ENCODE data around the gene RABGAP1L. TPM values are rescaled to one million over a fixed set of nuclear protein-coding genes. Genes with fewer than 3 reads are reported as not detected.

Gene RABGAP1L
- total and polyA plus RNA-seq, 2 of the 8 experiments (the other 6 are each of a cell fraction or from before 2014, with no cell fraction given), result 33.3 to 156 TPM

DNA sequence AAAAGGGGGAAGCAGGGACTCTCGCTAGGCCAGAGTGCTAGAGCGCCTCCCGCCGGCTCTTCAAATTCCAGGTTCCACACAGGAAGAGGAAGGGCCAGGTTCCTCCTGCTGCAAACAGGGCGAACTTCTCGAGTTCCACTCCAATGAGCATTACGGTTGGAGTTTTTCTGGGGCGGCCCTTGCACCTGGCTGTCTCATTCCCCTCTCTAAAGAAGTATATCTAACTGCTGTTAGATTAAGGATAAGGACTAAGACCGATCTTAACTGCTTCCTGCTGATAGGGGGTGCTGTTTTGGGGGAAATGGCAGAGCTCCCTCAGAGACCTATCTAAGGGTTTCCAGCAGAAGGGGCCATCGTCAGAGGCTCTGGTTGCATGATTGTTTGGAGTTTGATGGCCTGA lies 138.0 kb downstream of the RABGAP1L start:
- no peak for FAIRE-seq
- POLR2A ChIA-PET (ENCODE audit: partially characterized antibody), result interaction anchor here (1.0 kb wide), 1 partner anchor 50 kb away, joined by 3 read pairs; no protein-coding TSS in a partner anchor
- H3K23ac ChIP-seq (ENCODE audit: insufficient read length), result no peak overlapping the region

More for the DNA sequence above, 138.0 kb downstream of the RABGAP1L start:
- CTCF ChIA-PET (ENCODE audit: partially characterized antibody), result interaction anchor here (0.5 to 2.2 kb wide), 4 partner anchors 16 to 655 kb away, joined by 3 to 9 read pairs (median 4); no protein-coding TSS in a partner anchor
- Histone ChIP-seq H3K79me1 (ENCODE audit: low read depth, low read length) (no peaks in the 10 kb centered on the region), H3K56ac (replicated peaks; ENCODE audit: insufficient read length, low read depth, low read length) (no peak overlapping the region), H2BK15ac (ENCODE audit: low read length) (no peak overlapping the region), H3K18ac (ENCODE audit: extremely low read depth, low read length) (no peak overlapping the region), H4K91ac (replicated peaks; ENCODE audit: insufficient read length, low read length) (no peak overlapping the region), H2BK5ac (ENCODE audit: low read depth, low read length) (no peak overlapping the region), H3K36me3 (ENCODE audit: control insufficient read depth in 2 of 4, insufficient read depth in 4 of 4, low read length in 3 of 4) (no peaks in the 10 kb centered on the region), H3K4ac (replicated peaks; ENCODE audit: insufficient read length, low read depth, low read length) (no peak overlapping the region), H3K9ac (replicated peaks in 1 of 4; ENCODE audit: extremely low read depth in 1 of 4, low read depth in 3 of 4, low read length in 3 of 4) (no peak overlapping the region), H2BK20ac (ENCODE audit: low read length) (no peak overlapping the region), H3K4me3 (ENCODE audit: extremely low read depth in 1 of 4, insufficient read depth in 2 of 4, low read depth in 3 of 4, low read length in 4 of 4) (no peak overlapping the region), H3K4me1 (replicated peaks in 1 of 4; ENCODE audit: control insufficient read depth in 3 of 4, insufficient read depth in 4 of 4, low read length in 3 of 4) (peaks cover 0 to 5% (median 0%) of the 10 kb centered on the region in 4 experiments; a peak in 3 of 7 replicates), H4K8ac (ENCODE audit: extremely low read depth, insufficient read depth, low read length) (no peak overlapping the region), H3K14ac (ENCODE audit: insufficient read length) (no peak overlapping the region), H2AK5ac (ENCODE audit: low read depth, low read length) (no peak overlapping the region), H3K4me2 (ENCODE audit: insufficient read depth in 1 of 2, low read depth in 2 of 2, low read length in 2 of 2) (no peak overlapping the region), H2BK12ac (ENCODE audit: low read depth, low read length) (no peak overlapping the region), H2AFZ (ENCODE audit: low read length) (no peak overlapping the region), H3K27ac (ENCODE audit: low read depth, low read length) (no peak overlapping the region), H4K20me1 (replicated peaks in 1 of 2; ENCODE audit: control insufficient read depth in 1 of 2, insufficient read depth in 2 of 2, low read length in 2 of 2) (no peaks in the 10 kb centered on the region), H4K5ac (ENCODE audit: insufficient read length, low read depth, low read length) (no peak overlapping the region), H3K23me2 (ENCODE audit: low read depth, low read length) (no peaks in the 10 kb centered on the region), H3K9me3 (ENCODE audit: insufficient read depth in 2 of 2, low read depth in 1 of 2, low read length in 1 of 2) (no peaks in the 10 kb centered on the region), H3K27me3 (replicated peaks in 1 of 4; ENCODE audit: control insufficient read depth in 3 of 4, extremely low read depth in 1 of 4, insufficient read depth in 3 of 4, low read length in 3 of 4) (no peaks in the 10 kb centered on the region), H2BK120ac (replicated peaks; ENCODE audit: low read depth, low read length) (no peak overlapping the region), H3K79me2 (ENCODE audit: control insufficient read depth in 1 of 2, insufficient read depth in 2 of 2, low read length in 2 of 2) (no peaks in the 10 kb centered on the region)
- TF ChIP-seq CHD1 (IDR thresholded peaks at IDR 0.05; ENCODE audit: low read depth, low read length) (no peak), BACH1 (IDR thresholded peaks at IDR 0.05; ENCODE audit: low read length) (no peak), KDM1A (IDR thresholded peaks at IDR 0.05; ENCODE audit: borderline replicate concordance, low read length) (no peak), GABPA (IDR thresholded peaks at IDR 0.05; ENCODE audit: borderline replicate concordance, insufficient read depth, low read length) (no peak), EZH2 (IDR thresholded peaks at IDR 0.05; ENCODE audit: low read depth, low read length, severe bottlenecking) (no peak), RAD21 (IDR thresholded peaks at IDR 0.05 in 1 of 2, conservative IDR thresholded peaks at IDR 0.05 in 1 of 2; ENCODE audit: low read depth in 2 of 2, low read length in 2 of 2) (peak; percentile 18 to 24; a peak in 2 of 4 replicates)
- TF ChIP-seq, protein P1, sequence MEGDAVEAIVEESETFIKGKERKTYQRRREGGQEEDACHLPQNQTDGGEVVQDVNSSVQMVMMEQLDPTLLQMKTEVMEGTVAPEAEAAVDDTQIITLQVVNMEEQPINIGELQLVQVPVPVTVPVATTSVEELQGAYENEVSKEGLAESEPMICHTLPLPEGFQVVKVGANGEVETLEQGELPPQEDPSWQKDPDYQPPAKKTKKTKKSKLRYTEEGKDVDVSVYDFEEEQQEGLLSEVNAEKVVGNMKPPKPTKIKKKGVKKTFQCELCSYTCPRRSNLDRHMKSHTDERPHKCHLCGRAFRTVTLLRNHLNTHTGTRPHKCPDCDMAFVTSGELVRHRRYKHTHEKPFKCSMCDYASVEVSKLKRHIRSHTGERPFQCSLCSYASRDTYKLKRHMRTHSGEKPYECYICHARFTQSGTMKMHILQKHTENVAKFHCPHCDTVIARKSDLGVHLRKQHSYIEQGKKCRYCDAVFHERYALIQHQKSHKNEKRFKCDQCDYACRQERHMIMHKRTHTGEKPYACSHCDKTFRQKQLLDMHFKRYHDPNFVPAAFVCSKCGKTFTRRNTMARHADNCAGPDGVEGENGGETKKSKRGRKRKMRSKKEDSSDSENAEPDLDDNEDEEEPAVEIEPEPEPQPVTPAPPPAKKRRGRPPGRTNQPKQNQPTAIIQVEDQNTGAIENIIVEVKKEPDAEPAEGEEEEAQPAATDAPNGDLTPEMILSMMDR (IDR thresholded peaks at IDR 0.05; ENCODE audit: control extremely low read depth in 1 of 3, insufficient read depth in 1 of 3, low read depth in 1 of 3, low read length in 3 of 3), result peak; percentile 19 to 36 (median 36)
- TF ChIP-seq, protein P2, sequence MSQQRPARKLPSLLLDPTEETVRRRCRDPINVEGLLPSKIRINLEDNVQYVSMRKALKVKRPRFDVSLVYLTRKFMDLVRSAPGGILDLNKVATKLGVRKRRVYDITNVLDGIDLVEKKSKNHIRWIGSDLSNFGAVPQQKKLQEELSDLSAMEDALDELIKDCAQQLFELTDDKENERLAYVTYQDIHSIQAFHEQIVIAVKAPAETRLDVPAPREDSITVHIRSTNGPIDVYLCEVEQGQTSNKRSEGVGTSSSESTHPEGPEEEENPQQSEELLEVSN (IDR thresholded peaks at IDR 0.05), result no peak
- 71% methylated on average over 10 of the region's 10 CpGs; no CpG with 5 or more reads in 1 of the 2 experiments for WGBS, 2 experiments (ENCODE audit: extremely low coverage in 1 of 2, insufficient coverage in 1 of 2, insufficient read length in 1 of 2, insufficient replicate concordance in 2 of 2, low coverage in 1 of 2, low lambda C conversion rate in 2 of 2, missing lambda C conversion rate in 1 of 2)
- peak in 1 of 2 experiments; percentile 57 for DNase-seq (ENCODE audit: low read depth in 1 of 2, low spot score in 2 of 2)

Data from H1 (cell line).